GM18861 (cell line): ENCODE data around the gene YBX1.
"Not testable (repeated sequence)": the region's sequence is repeated elsewhere in the genome, so short reads cannot be mapped to it uniquely, and the experiment has no call there.

ENCODE experiments used
- ATAC-seq: cut with Tn5 transposase; IDR thresholded peaks from one replicate; pipeline ENCODE4 v1.9.1; 2021; ENCODE audit not compliant: unreplicated experiment

YBX1 gene

GRCh38 chr1:42689912-42690311 is 7.7 kb downstream of the YBX1 start:
- ATAC-seq = no peak

GRCh38 chr1:42690477-42691156 is 8.4 kb downstream of the YBX1 start:
- ATAC-seq = no peak

GRCh38 chr1:42691157-42691498 is 8.9 kb downstream of the YBX1 start:
- no peak for ATAC-seq

- ATAC-seq = no peak
Measured at GRCh38 chr1:42692461-42692860, 10.2 kb downstream of the YBX1 start.

- ATAC-seq = no peak
Measured at GRCh38 chr1:42692911-42693310, 10.7 kb downstream of the YBX1 start.

- ATAC-seq = no peak
Measured at GRCh38 chr1:42698081-42698813, 16.0 kb downstream of the YBX1 start.

GRCh38 chr1:42700006-42700405 is 17.8 kb downstream of the YBX1 start:
- no peak for ATAC-seq

GRCh38 chr1:42703888-42704464 is 21.8 kb downstream of the YBX1 start:
- ATAC-seq = no peak

- not testable (repeated sequence) for ATAC-seq
Measured at GRCh38 chr1:42712808-42713207, 30.6 kb downstream of the YBX1 start.

GRCh38 chr1:42713293-42713692 is 31.1 kb downstream of the YBX1 start:
- ATAC-seq = no peak

GRCh38 chr1:42714441-42714840 is 32.2 kb downstream of the YBX1 start:
- not testable (repeated sequence) for ATAC-seq

GRCh38 chr1:42720868-42721267 is 38.6 kb downstream of the YBX1 start:
- ATAC-seq = no peak

GRCh38 chr1:42721926-42722325 is 39.7 kb downstream of the YBX1 start:
- no peak for ATAC-seq

GRCh38 chr1:42722403-42722802 is 40.2 kb downstream of the YBX1 start:
- not testable (repeated sequence) for ATAC-seq

GRCh38 chr1:42723511-42723910 is 41.3 kb downstream of the YBX1 start:
- ATAC-seq = no peak

GRCh38 chr1:42725820-42726219 is 43.6 kb downstream of the YBX1 start:
- not testable (repeated sequence) for ATAC-seq

- no peak for ATAC-seq
Measured at GRCh38 chr1:42730002-42730401, 47.8 kb downstream of the YBX1 start.

GRCh38 chr1:42730988-42731387 is 48.8 kb downstream of the YBX1 start:
- ATAC-seq = no peak

- no peak for ATAC-seq
Measured at GRCh38 chr1:42731585-42731984, 49.4 kb downstream of the YBX1 start.

- ATAC-seq = no peak
Measured at GRCh38 chr1:42732126-42732680, 50.0 kb downstream of the YBX1 start.

GRCh38 chr1:42733415-42734200 is 51.4 kb downstream of the YBX1 start:
- ATAC-seq = no peak
